ENCODE data around the gene CBX1.

- TF ChIP-seq, protein P1, sequence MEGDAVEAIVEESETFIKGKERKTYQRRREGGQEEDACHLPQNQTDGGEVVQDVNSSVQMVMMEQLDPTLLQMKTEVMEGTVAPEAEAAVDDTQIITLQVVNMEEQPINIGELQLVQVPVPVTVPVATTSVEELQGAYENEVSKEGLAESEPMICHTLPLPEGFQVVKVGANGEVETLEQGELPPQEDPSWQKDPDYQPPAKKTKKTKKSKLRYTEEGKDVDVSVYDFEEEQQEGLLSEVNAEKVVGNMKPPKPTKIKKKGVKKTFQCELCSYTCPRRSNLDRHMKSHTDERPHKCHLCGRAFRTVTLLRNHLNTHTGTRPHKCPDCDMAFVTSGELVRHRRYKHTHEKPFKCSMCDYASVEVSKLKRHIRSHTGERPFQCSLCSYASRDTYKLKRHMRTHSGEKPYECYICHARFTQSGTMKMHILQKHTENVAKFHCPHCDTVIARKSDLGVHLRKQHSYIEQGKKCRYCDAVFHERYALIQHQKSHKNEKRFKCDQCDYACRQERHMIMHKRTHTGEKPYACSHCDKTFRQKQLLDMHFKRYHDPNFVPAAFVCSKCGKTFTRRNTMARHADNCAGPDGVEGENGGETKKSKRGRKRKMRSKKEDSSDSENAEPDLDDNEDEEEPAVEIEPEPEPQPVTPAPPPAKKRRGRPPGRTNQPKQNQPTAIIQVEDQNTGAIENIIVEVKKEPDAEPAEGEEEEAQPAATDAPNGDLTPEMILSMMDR (IDR thresholded peaks at IDR 0.05) = no peak
- TF ChIP-seq POLR2A (IDR thresholded peaks at IDR 0.05) (no peak), POLR2AphosphoS5 (IDR thresholded peaks at IDR 0.05) (no peak)
Measured at GRCh38 chr17:48059125-48059668, 42.1 kb downstream of the CBX1 start.
